Activated CD4-positive, CD25-positive, alpha-beta regulatory T cell treated with anti-CD3 and anti-CD28 coated beads, Interleukin-2, amount 50 U/mL, for 16 hours (primary cell): ENCODE measurements around the gene CDKN2B-AS1.

Source experiments
- DNase-seq: peaks from one replicate; pipeline ENCODE4 v3.0.0-alpha.2; 2020; ENCODE audit warnings: low read depth, low spot score

CDKN2B-AS1 gene

GRCh38 chr9:22005702-22006606 lies 11.4 kb downstream of the CDKN2B-AS1 start:
- no peak for DNase-seq

- DNase-seq: no peak
Measured at GRCh38 chr9:22008384-22008716, 13.8 kb downstream of the CDKN2B-AS1 start.

GRCh38 chr9:22008717-22009505 lies 14.3 kb downstream of the CDKN2B-AS1 start, which contains the start of gene CDKN2B:
CDKN2B (minus strand) TSS chr9:22009305; CDS start chr9:22008953, 352 bp downstream.
- no peak for DNase-seq

- no peak for DNase-seq
Measured at GRCh38 chr9:22009506-22009867, 14.9 kb downstream of the CDKN2B-AS1 start.

- no peak for DNase-seq
Measured at GRCh38 chr9:22010866-22011625, 16.5 kb downstream of the CDKN2B-AS1 start.

GRCh38 chr9:22022396-22022795 lies 27.8 kb downstream of the CDKN2B-AS1 start:
- DNase-seq: no peak

- DNase-seq: no peak
Measured at GRCh38 chr9:22026696-22027095, 32.1 kb downstream of the CDKN2B-AS1 start.

GRCh38 chr9:22028394-22028793 lies 33.8 kb downstream of the CDKN2B-AS1 start:
- DNase-seq: no peak

GRCh38 chr9:22029231-22029630 lies 34.6 kb downstream of the CDKN2B-AS1 start:
- no peak for DNase-seq

GRCh38 chr9:22030101-22030598 lies 35.6 kb downstream of the CDKN2B-AS1 start:
- DNase-seq: no peak

- no peak for DNase-seq
Measured at GRCh38 chr9:22031655-22032411, 37.2 kb downstream of the CDKN2B-AS1 start.

- DNase-seq: no peak
Measured at GRCh38 chr9:22033012-22033630, 38.5 kb downstream of the CDKN2B-AS1 start.

- DNase-seq: no peak
Measured at GRCh38 chr9:22035591-22036011, 41.0 kb downstream of the CDKN2B-AS1 start.

GRCh38 chr9:22036866-22037626 lies 42.5 kb downstream of the CDKN2B-AS1 start:
- no peak for DNase-seq

GRCh38 chr9:22037954-22038690 lies 43.5 kb downstream of the CDKN2B-AS1 start:
- no peak for DNase-seq

GRCh38 chr9:22039258-22039657 lies 44.7 kb downstream of the CDKN2B-AS1 start:
- no peak for DNase-seq

- no peak for DNase-seq
Measured at GRCh38 chr9:22040760-22041159, 46.2 kb downstream of the CDKN2B-AS1 start.

- no peak for DNase-seq
Measured at GRCh38 chr9:22041344-22041743, 46.8 kb downstream of the CDKN2B-AS1 start.

- DNase-seq: no peak
Measured at GRCh38 chr9:22041775-22042174, 47.2 kb downstream of the CDKN2B-AS1 start.
